ENCODE data around the gene MAGOHB. TPM values are rescaled to one million over a fixed set of nuclear protein-coding genes. Genes with fewer than 3 reads are reported as not detected.
"Not testable (repeated sequence)": the region's sequence is repeated elsewhere in the genome, so short reads cannot be mapped to it uniquely, and the experiment has no call there.

MAGOHB gene
- 29.1 TPM for total RNA-seq (ENCODE audit: insufficient read depth, low replicate concordance)

- peak; percentile 98 for DNase-seq (ENCODE audit: low spot score)
These were observed at the start of gene MAGOHB for GRCh38 chr12:10613349-10614055. TSS of gene MAGOHB (minus strand) at chr12:10613609. CDS start at chr12:10613532, 77 bp downstream.

- DNase-seq (ENCODE audit: low spot score) = no peak
These were observed 47.9 kb upstream of the MAGOHB start for GRCh38 chr12:10661338-10661737.

DNA sequence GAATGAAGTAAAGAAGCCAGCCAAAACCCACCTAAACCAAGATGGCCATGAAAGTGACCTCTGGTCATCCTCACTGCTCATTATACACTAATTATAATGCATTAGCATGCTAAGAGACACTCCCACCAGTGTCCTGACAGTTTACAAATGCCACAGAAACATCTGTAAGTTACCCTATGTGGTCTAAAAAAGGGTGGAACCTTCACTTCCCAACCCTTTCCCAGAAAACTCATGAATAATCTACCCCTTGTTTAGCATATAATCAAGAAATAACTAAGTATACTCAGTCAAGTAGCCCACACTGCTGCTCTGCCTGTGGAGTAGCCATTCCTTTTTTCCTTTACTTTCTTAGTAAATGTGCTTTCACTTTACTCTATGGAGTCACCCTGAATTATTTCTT is 40.6 kb upstream of the MAGOHB start:
- no peak for DNase-seq (ENCODE audit: low spot score)

GRCh38 chr12:10652192-10652591 is 38.8 kb upstream of the MAGOHB start:
- peak; percentile 21 for DNase-seq (ENCODE audit: low spot score)

- DNase-seq (ENCODE audit: low spot score) = not testable (repeated sequence)
These were observed 33.2 kb upstream of the MAGOHB start for GRCh38 chr12:10646576-10646975.

DNA sequence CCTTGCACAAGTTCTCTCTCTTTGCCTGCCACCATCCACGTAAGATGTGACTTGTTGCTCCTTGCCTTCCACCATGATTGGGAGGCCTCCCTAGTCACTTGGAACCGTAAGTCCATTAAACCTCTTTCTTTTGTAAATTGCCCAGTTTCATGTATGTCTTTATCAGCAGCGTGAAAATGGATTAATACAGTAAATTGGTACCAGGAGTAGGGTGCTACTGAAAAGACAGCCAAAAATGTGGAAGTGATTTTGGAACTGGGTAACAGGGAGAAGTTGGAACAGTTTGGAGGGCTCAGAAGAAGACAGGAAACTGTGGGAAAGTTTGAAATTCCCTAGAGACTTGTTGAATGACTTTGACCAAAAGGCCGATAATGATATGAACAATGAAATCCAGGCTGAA is 32.5 kb upstream of the MAGOHB start:
- no peak for DNase-seq (ENCODE audit: low spot score)

DNA sequence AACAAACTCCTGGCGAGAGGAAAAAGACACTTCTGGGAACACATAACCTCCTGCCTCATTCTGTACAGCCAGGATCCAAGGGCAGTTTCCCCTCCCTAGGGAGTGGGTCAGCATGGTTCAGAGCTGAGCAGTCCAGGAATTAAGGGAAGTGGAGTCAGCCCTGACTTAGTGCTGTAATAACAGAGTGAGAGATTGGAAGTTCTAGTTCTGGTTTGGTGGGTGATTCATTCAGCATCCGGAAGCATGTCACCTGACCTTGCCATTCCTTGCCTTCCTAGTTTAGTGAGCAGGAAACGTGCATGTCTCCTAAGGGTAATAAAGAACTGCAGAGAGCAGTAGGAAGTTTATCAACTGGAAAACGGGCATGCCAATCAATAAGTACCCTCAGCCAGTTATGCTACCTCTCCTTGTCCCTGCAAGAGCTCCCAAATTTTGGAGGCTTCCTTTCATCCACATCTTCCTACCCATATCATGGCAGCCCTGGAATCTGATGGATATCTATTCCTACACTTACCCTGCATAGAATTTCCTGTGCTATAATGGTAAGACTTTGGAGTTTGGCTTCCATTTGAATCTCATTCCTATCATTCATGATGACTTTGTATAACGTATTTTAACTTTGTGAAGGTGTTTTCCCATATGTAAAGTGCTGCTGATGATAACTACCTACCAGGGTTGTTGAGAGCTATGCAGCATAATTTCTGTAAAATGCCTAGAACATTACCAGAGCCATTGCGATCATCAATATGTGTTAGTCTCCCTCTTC is 28.5 kb upstream of the MAGOHB start:
- DNase-seq (ENCODE audit: low spot score) = peak; percentile 30

DNA sequence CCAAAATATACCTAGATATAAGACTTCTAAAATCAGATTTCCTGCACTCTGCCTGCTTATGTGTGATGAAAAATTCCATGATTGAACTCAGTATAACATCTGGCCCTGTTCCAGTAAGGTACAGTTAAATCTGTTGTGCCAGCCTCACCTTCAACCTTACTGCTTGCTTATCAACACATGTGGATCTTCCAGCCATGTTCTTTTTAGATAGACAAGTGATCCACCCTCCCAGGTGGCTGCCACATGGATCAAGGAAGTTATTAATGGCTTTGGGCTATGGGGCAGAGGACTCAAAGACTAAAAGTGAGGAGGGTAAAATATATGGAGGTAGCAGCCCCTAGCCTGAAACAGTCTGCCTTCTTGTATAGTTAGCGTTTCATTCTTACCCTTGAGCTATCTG is 25.3 kb upstream of the MAGOHB start:
- no peak for DNase-seq (ENCODE audit: low spot score)

DNA sequence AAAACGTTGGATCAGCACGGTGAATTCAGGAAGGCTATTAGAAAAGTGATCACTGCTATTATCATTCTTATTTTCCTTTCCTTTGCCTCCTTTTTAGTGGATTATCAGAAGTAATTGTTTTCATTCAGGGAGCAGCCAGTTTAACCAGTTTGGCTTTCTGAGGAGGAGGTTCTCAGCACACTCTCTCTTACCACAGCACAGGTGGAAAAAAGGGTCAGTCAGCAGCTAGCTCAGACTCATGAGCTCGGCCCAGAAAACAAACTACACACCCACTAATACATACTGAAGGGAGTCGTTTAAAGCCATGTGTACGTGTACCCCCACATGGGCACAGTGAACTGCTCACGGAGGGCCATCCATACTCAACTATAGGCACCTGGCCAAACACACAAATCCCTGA is 23.2 kb upstream of the MAGOHB start:
- DNase-seq (ENCODE audit: low spot score) = peak; percentile 21

DNA sequence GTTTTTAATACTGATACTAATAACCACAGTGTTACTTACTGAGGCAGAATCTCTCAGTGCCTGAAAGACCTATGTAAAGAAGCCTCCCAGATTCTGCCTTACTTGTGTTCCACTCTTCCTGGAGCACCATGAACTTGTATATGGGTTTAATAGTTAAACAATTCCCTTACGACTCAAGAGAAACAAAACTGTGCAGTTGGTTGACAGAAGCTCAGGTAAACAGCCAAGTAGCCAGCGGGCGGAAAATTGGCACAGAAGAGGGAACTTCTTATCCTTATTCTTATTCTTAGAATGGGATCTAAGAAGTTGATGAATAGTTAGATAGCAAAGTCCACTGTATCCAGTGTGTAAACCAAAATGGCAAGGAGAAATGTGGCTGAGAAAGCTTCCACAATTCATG is 22.7 kb upstream of the MAGOHB start:
- no peak for DNase-seq (ENCODE audit: low spot score)

- DNase-seq (ENCODE audit: low spot score) = no peak
These were observed 21.9 kb upstream of the MAGOHB start for GRCh38 chr12:10635306-10635705.

DNA sequence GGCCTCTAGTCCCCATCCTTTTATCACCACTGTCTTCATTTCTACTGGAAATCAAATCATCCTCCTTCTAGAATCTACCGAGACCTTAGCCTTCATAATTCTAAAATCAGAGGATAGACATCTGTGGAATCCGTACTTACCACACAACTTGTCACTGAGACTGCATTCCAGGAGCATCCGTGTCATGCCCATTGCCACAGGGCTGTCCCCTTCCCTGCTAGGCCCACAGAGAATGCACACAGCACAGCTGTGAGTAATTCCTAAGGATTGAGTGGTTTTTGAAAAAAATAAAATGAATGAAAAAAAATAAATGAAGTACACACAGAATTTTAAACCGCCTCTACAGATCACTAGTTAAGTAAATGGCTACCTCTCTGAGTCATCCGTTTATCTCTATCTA is 21.0 kb upstream of the MAGOHB start:
- DNase-seq (ENCODE audit: low spot score) = no peak

- no peak for DNase-seq (ENCODE audit: low spot score)
These were observed 20.1 kb upstream of the MAGOHB start for GRCh38 chr12:10633541-10633940.

GRCh38 chr12:10632226-10632625 is 18.8 kb upstream of the MAGOHB start:
- DNase-seq (ENCODE audit: low spot score) = peak; percentile 76

- DNase-seq (ENCODE audit: low spot score) = no peak
These were observed 11.2 kb upstream of the MAGOHB start for GRCh38 chr12:10624605-10625004.

- DNase-seq (ENCODE audit: low spot score) = no peak
These were observed 9.7 kb upstream of the MAGOHB start for GRCh38 chr12:10623131-10623530.

GRCh38 chr12:10621278-10621677 is 7.9 kb upstream of the MAGOHB start:
- no peak for DNase-seq (ENCODE audit: low spot score)

DNA sequence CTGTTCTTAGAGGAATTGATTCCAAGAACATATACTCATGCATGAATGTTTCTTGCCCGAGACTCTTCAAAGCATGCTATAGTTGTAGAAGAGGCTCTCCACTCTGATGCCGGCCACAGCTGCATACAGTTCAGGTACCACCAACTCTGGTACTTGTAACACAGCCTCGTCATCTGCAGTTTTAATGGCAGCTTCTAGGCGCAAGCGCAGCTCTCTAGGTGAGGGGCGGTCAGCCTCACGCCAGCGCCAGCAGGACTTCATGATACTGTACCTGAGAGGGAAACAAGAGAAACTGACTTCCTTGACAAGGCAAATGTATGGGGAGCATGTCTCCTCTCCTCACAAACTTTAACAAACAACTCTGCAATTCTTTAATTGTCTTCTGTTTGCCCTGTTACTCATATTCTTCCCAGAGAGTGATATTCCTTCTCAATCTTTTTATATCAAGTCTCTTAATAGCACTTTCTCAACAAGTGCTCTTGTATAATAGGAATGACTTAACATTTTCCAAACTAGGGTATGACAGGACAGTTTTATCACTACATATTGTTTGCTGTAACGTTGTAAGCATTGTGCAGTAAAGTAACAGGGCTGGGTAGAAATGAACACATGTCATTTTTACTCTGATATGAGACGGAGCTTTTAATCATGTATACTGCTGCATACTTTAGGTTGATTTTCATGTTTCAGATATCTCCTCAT is 6.8 kb upstream of the MAGOHB start:
- DNase-seq (ENCODE audit: low spot score) = no peak

DNA sequence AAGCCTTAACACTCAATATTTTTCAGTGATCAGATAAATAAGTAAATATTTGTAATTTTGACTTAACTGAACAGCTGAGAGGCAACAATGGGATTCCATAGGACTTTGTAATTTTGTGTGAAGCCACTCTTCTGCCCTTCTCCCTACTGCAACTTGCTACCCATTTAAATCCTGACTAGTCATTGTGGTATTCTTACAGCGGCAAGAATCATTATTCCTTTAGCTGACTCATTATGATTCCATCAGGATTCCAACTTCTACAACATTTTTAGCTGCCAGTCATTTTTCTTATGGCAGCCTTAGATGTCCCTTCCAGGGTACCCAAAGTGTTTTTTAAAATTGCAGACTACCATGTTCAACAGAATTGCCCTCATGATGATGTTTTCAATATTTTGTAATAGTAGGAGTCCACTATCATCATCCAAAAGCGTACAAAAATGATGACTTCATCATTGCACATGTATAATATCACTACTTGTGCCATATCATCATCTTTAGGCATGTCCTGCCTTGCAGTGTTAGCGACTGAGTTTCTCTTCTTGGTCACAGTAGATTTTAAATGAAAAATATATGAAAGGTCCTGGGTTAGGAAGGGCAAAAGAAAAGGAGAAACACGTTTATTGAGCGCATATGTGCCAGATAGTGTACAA is 5.1 kb upstream of the MAGOHB start:
- DNase-seq (ENCODE audit: low spot score) = no peak

DNA sequence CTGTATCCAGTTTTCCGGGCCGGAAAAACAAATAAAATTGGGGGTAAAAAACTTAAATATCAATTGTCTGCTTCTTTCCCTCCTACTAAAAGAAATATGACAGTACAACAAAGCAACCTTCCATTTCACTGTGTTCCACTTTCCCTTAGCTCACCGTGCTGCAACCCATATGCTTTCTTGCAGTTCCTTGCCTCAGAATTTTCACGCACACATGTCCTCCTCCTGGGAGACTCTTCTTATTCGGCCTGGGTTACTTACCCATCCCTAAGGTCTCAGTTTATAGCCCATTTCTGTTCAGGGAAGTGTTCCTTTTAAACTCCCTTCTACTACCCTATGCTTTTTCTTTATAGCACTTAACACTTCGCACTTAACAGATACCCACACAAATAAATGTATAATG is 4.5 kb upstream of the MAGOHB start:
- no peak for DNase-seq (ENCODE audit: low spot score)

DNA sequence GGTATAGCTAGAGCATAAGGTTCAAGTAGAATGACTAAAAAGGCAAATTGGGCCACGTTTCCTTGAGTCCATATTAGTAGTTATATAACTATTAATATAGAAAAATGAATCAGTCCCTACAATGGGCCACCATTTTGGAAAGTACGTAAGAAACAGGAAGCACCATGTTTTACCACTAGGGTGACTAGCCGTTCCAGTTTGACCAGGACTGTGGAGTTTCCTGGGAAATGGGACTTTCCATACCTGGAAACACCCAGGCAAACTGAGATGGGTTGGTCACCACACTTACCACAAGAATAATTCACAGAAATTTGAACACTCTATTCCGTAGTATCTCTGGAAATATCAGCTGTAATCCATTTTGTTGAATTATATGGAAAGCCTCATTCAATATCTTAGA is 2.1 kb upstream of the MAGOHB start:
- no peak for DNase-seq (ENCODE audit: low spot score)

GRCh38 chr12:10614056-10614370 is 604 bp upstream of the MAGOHB start:
- no peak for DNase-seq (ENCODE audit: low spot score)

All from umbilical cord (tissue), 2 donors.